Measurements from ENCODE around the gene RUSC2. TPM values are rescaled to one million over a fixed set of nuclear protein-coding genes. Genes with fewer than 3 reads are reported as not detected.

RUSC2 gene
- total RNA-seq, result 10 to 100 TPM in 3 of 4 donors, 1 to 10 TPM in 1; 10.0 to 60.2 (median 16.8) TPM

GRCh38 chr9:35489313-35490154 is at the start of gene RUSC2:
RUSC2 (plus strand) TSS chr9:35490111; CDS start chr9:35546522, 56,411 bp downstream.
- TF ChIP-seq CTCF (IDR thresholded peaks at IDR 0.05), result peak; percentile 33 to 59 (median 52)
- peak; percentile 62 to 77 for TF ChIP-seq POLR2A (IDR thresholded peaks at IDR 0.05)
- intact Hi-C loops (cut with DNase I; ENCODE audit: low total_unique reads), result loop anchor here (5.0 kb wide), 1 partner anchor 63 kb away; no protein-coding TSS in a partner anchor
- Histone ChIP-seq H3K27ac (peak within 1 kb of the TSS; percentile 95 to 96), H3K27me3 (no peaks in the 10 kb centered on the region), H3K36me3 (no peaks in the 10 kb centered on the region), H3K9me3 (no peaks in the 10 kb centered on the region), H3K4me1 (no peaks in the 10 kb centered on the region), H3K4me3 (peak within 1 kb of the TSS; percentile 66 to 75)
- peak; percentile 85 to 88 for DNase-seq

GRCh38 chr9:35446012-35446411 is 43.9 kb upstream of the RUSC2 start:
- H3K4me3 ChIP-seq, result no peak overlapping the region
- no peaks in the 10 kb centered on the region for H3K4me1 ChIP-seq
- no peaks in the 10 kb centered on the region for H3K9me3 ChIP-seq
- no peaks in the 10 kb centered on the region for H3K27me3 ChIP-seq
- H3K36me3 ChIP-seq, result no peaks in the 10 kb centered on the region
- TF ChIP-seq POLR2A (IDR thresholded peaks at IDR 0.05) (no peak), CTCF (IDR thresholded peaks at IDR 0.05) (no peak)
- no peak overlapping the region for H3K27ac ChIP-seq
- no peak for DNase-seq
- intact Hi-C loops (cut with DNase I; ENCODE audit: low total_unique reads), result no loop called here

- no peak for DNase-seq
- Histone ChIP-seq H3K9me3 (no peaks in the 10 kb centered on the region), H3K36me3 (no peaks in the 10 kb centered on the region), H3K4me3 (no peak overlapping the region), H3K27ac (no peak overlapping the region), H3K4me1 (no peaks in the 10 kb centered on the region), H3K27me3 (no peaks in the 10 kb centered on the region)
- intact Hi-C loops (cut with DNase I; ENCODE audit: low total_unique reads), result no loop called here
- TF ChIP-seq CTCF (IDR thresholded peaks at IDR 0.05) (no peak), POLR2A (IDR thresholded peaks at IDR 0.05) (no peak)
Observed at GRCh38 chr9:35448496-35448895, 41.4 kb upstream of the RUSC2 start.

- intact Hi-C loops (cut with DNase I; ENCODE audit: low total_unique reads), result no loop called here
- Histone ChIP-seq H3K36me3 (no peaks in the 10 kb centered on the region), H3K4me1 (no peaks in the 10 kb centered on the region), H3K27ac (no peak overlapping the region), H3K9me3 (no peaks in the 10 kb centered on the region), H3K27me3 (no peaks in the 10 kb centered on the region), H3K4me3 (no peak overlapping the region)
- no peak for DNase-seq
- no peak for TF ChIP-seq CTCF (IDR thresholded peaks at IDR 0.05)
- TF ChIP-seq POLR2A (IDR thresholded peaks at IDR 0.05), result no peak
Observed at GRCh38 chr9:35452481-35452880, 37.4 kb upstream of the RUSC2 start.

- DNase-seq, result no peak
- Histone ChIP-seq H3K27me3 (no peaks in the 10 kb centered on the region), H3K4me1 (no peaks in the 10 kb centered on the region), H3K4me3 (no peak overlapping the region), H3K9me3 (no peaks in the 10 kb centered on the region), H3K36me3 (no peaks in the 10 kb centered on the region), H3K27ac (no peak overlapping the region)
- TF ChIP-seq POLR2A (IDR thresholded peaks at IDR 0.05) (no peak), CTCF (IDR thresholded peaks at IDR 0.05) (no peak)
- intact Hi-C loops (cut with DNase I; ENCODE audit: low total_unique reads), result no loop called here
Observed at GRCh38 chr9:35453786-35454185, 36.1 kb upstream of the RUSC2 start.
